Measurements from ENCODE around the gene SEMA3D. TPM values are rescaled to one million over a fixed set of nuclear protein-coding genes. Genes with fewer than 3 reads are reported as not detected.

Gene SEMA3D
- total and polyA plus RNA-seq, 9 of the 15 experiments (the other 6 are each of a cell fraction or from before 2014, with no cell fraction given): 0.01 to 0.10 (median 0.04) TPM; not detected in 1

DNA sequence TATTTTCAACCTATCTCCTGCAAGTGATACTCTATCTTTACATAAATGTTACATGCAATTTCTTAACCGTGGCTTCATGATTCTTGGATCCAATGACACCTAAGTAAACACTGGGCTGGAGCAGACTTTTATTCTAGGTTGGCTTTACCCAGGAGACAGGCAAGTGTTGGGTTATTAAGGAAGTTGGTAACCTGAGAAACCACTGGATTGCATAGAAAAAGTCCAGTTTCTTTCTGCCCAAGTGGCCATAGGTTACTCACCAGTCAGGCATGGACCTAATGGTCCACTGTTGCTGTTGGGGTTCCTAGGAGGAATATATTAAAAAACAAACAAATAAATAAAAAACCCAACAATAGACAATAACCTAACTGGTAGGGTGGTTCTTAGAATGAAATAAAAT lies 112.8 kb downstream of the SEMA3D start:
- CTCF ChIA-PET (ENCODE audit: low intra/inter-chr PET ratio): no interaction called here
- BruUV-seq (replicated peaks): no TSS peak
- POLR2A ChIA-PET: interaction anchor here (0.6 kb wide), 1 partner anchor 707 kb away, joined by 3 read pairs; no protein-coding TSS in a partner anchor

More for the DNA sequence above, 112.8 kb downstream of the SEMA3D start:
- H3K4me3 ChIP-seq: no peak overlapping the region
- no peak overlapping the region for H2AFZ ChIP-seq (ENCODE audit: low read depth, low read length)
- 0% methylated on average over 1 of the region's 1 CpG for WGBS (ENCODE audit: insufficient coverage, low coverage, missing lambda C conversion rate)
- no peak overlapping the region for H3K27ac ChIP-seq (ENCODE audit: extremely low read depth, low read depth, low read length)
- H3K9me3 ChIP-seq (replicated peaks; ENCODE audit: control insufficient read depth, insufficient read depth, low read depth, low read length): no peaks in the 10 kb centered on the region
- FAIRE-seq: no peak
- no peak for ATAC-seq
- H3K9me1 ChIP-seq (ENCODE audit: control insufficient read depth, insufficient read depth, low read length): no peaks in the 10 kb centered on the region
- no peak overlapping the region for H3K4me2 ChIP-seq (ENCODE audit: insufficient read depth, low read length)
- H3K36me3 ChIP-seq (ENCODE audit: control insufficient read depth, insufficient read depth, low read length): no peaks in the 10 kb centered on the region
- in situ Hi-C loops (cut with MboI) (no loop called here), intact Hi-C loops (cut with micrococcal nuclease) (no loop called here)
- H3K79me2 ChIP-seq (ENCODE audit: control insufficient read depth, insufficient read depth, low read length): no peaks in the 10 kb centered on the region
- H3K4me1 ChIP-seq (replicated peaks in 1 of 2; ENCODE audit: control insufficient read depth in 2 of 2, insufficient read depth in 2 of 2, low read length in 2 of 2): no peaks in the 10 kb centered on the region
- H4K20me1 ChIP-seq (replicated peaks; ENCODE audit: control insufficient read depth, insufficient read depth, low read length): no peaks in the 10 kb centered on the region
- no peak overlapping the region for H3K9ac ChIP-seq (ENCODE audit: insufficient read depth in 1 of 2, low read depth in 2 of 2, low read length in 2 of 2)
- TF ChIP-seq PYGO2 (tag; IDR thresholded peaks at IDR 0.05) (no peak), EZH2 (IDR thresholded peaks at IDR 0.05; ENCODE audit: borderline replicate concordance, low read depth, low read length) (no peak), HMG20A (CRISPR knock-in tag; conservative IDR thresholded peaks at IDR 0.05) (no peak), ETV1 (tag; conservative IDR thresholded peaks at IDR 0.05; ENCODE audit: low read depth) (no peak), CREM (IDR thresholded peaks at IDR 0.05; ENCODE audit: low read depth) (no peak), RCOR1 (IDR thresholded peaks at IDR 0.05; ENCODE audit: borderline replicate concordance in 1 of 2, low read depth in 2 of 2, low read length in 2 of 2) (no peak), CXXC5 (CRISPR knock-in tag; IDR thresholded peaks at IDR 0.05) (no peak), NUFIP1 (IDR thresholded peaks at IDR 0.05; ENCODE audit: partially characterized antibody) (no peak), NBN (IDR thresholded peaks at IDR 0.05; ENCODE audit: low read depth) (no peak), ZKSCAN1 (IDR thresholded peaks at IDR 0.05; ENCODE audit: low read depth, low read length) (no peak), DPF2 (IDR thresholded peaks at IDR 0.05) (no peak)
- TF ChIP-seq, protein P1, sequence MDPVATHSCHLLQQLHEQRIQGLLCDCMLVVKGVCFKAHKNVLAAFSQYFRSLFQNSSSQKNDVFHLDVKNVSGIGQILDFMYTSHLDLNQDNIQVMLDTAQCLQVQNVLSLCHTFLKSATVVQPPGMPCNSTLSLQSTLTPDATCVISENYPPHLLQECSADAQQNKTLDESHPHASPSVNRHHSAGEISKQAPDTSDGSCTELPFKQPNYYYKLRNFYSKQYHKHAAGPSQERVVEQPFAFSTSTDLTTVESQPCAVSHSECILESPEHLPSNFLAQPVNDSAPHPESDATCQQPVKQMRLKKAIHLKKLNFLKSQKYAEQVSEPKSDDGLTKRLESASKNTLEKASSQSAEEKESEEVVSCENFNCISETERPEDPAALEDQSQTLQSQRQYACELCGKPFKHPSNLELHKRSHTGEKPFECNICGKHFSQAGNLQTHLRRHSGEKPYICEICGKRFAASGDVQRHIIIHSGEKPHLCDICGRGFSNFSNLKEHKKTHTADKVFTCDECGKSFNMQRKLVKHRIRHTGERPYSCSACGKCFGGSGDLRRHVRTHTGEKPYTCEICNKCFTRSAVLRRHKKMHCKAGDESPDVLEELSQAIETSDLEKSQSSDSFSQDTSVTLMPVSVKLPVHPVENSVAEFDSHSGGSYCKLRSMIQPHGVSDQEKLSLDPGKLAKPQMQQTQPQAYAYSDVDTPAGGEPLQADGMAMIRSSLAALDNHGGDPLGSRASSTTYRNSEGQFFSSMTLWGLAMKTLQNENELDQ (CRISPR knock-in tag; IDR thresholded peaks at IDR 0.05; ENCODE audit: borderline replicate concordance): no peak
- TF ChIP-seq, protein P2, sequence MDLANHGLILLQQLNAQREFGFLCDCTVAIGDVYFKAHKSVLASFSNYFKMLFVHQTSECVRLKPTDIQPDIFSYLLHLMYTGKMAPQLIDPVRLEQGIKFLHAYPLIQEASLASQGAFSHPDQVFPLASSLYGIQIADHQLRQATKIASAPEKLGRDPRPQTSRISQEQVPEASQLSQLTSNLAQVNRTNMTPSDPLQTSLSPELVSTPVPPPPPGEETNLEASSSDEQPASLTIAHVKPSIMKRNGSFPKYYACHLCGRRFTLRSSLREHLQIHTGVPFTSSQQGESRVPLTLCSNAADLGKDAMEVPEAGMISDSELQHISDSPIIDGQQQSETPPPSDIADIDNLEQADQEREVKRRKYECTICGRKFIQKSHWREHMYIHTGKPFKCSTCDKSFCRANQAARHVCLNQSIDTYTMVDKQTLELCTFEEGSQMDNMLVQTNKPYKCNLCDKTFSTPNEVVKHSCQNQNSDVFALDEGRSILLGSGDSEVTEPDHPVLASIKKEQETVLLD (IDR thresholded peaks at IDR 0.05): no peak
- no peaks in the 10 kb centered on the region for H3K27me3 ChIP-seq (ENCODE audit: control insufficient read depth in 2 of 2, insufficient read depth in 2 of 2, low read length in 2 of 2)
- no peak for DNase-seq (ENCODE audit: extremely low read depth in 1 of 4, low spot score in 3 of 4)

Data from K562 (cell line).